GM23338 (cell line): ENCODE results near the gene NFIA. TPM values are rescaled to one million over a fixed set of nuclear protein-coding genes. Genes with fewer than 3 reads are reported as not detected.

Experiments
- ATAC-seq: fragments of 200-7000 bp; cut with Tn5 transposase; 3 replicates; pipeline ENCODE4 v1.9.1; 2020
- DNase-seq: peaks from one replicate; pipeline ENCODE4 v3.0.0-alpha.2; 2015; ENCODE audit warnings: low spot score
- H2AFZ ChIP-seq: fragments of 200-600 bp; sonication (generic); 2 replicates; pipeline ENCODE4 v1.8.0; 2016; ENCODE audit warnings: antibody characterized with exemption, mild to moderate bottlenecking, moderate library complexity
- H3F3A ChIP-seq: fragments of 200-600 bp; sonication (generic); replicated peaks from 2 replicates; pipeline ENCODE4 v1.8.0; 2017; ENCODE audit warnings: antibody characterized with exemption, mixed run types, low read depth
- H3K27ac ChIP-seq: fragments of 200-600 bp; sonication (generic); 2 replicates; pipeline ENCODE4 v1.6.1; 2016; ENCODE audit warnings: low read depth
- H3K27me3 ChIP-seq: fragments of 200-600 bp; sonication (generic); 2 replicates; pipeline ENCODE4 v1.8.0; 2016; ENCODE audit warnings: mild to moderate bottlenecking, mixed run types, moderate library complexity; ENCODE audit not compliant: insufficient read depth
- H3K36me3 ChIP-seq: fragments of 200-600 bp; sonication (generic); 2 replicates; pipeline ENCODE4 v1.8.0; 2016; ENCODE audit warnings: mild to moderate bottlenecking; ENCODE audit not compliant: insufficient read depth
- H3K4me1 ChIP-seq: fragments of 200-600 bp; sonication (generic); 2 replicates; pipeline ENCODE4 v1.8.0; 2016; ENCODE audit warnings: mild to moderate bottlenecking, moderate library complexity; ENCODE audit not compliant: insufficient read depth
- H3K4me2 ChIP-seq: fragments of 200-600 bp; sonication (generic); 2 replicates; pipeline ENCODE4 v1.7.1; 2017; ENCODE audit warnings: mixed run types
- H3K4me3 ChIP-seq: fragments of 200-600 bp; sonication (generic); 2 replicates; pipeline ENCODE4 v1.6.1; 2016; ENCODE audit warnings: mixed run types
- H3K79me2 ChIP-seq: fragments of 200-600 bp; sonication (generic); replicated peaks from 2 replicates; pipeline ENCODE4 v1.8.0; 2017; ENCODE audit warnings: mild to moderate bottlenecking; ENCODE audit not compliant: insufficient read depth
- H3K9me2 ChIP-seq: fragments of 200-600 bp; sonication (generic); 2 replicates; pipeline ENCODE4 v1.8.0; 2017; ENCODE audit not compliant: insufficient read depth
- H4K20me1 ChIP-seq: fragments of 200-600 bp; sonication (generic); replicated peaks from 2 replicates; pipeline ENCODE4 v1.8.0; 2017; ENCODE audit warnings: mild to moderate bottlenecking; ENCODE audit not compliant: insufficient read depth
- H3K27ac Mint-ChIP-seq: 2 replicates; pipeline ENCODE4 v1.8.0; 2020; ENCODE audit warnings: inconsistent platforms, mild to moderate bottlenecking, moderate library complexity, mixed read lengths
- H3K27me3 Mint-ChIP-seq: 3 replicates; pipeline ENCODE4 v1.8.0; 2022; ENCODE audit warnings: low read depth, mild to moderate bottlenecking, moderate library complexity, mixed read lengths, inconsistent platforms; ENCODE audit not compliant: insufficient read depth, poor library complexity
- H3K36me3 Mint-ChIP-seq: 3 replicates; pipeline ENCODE4 v1.8.0; 2021; ENCODE audit warnings: low read depth, mild to moderate bottlenecking, inconsistent platforms, moderate library complexity, mixed read lengths
- H3K4me1 Mint-ChIP-seq: 3 replicates; pipeline ENCODE4 v1.8.0; 2020; ENCODE audit warnings: mild to moderate bottlenecking, inconsistent platforms, mixed read lengths
- H3K4me3 Mint-ChIP-seq: 3 replicates; pipeline ENCODE4 v1.8.0; 2021; ENCODE audit warnings: moderate library complexity, mild to moderate bottlenecking, inconsistent platforms, mixed read lengths
- H3K9me3 Mint-ChIP-seq: 3 replicates; pipeline ENCODE4 v1.8.0; 2020; ENCODE audit warnings: moderate library complexity, mild to moderate bottlenecking, inconsistent platforms, mixed read lengths
- CREB1 ChIP-seq: fragments of 250-450 bp; sonication (Bioruptor Pico); IDR thresholded peaks from 2 replicates; pipeline ENCODE4 v1.5.0; 2020; ENCODE audit warnings: low read depth, mild to moderate bottlenecking, moderate library complexity
- EZH2 ChIP-seq: fragments of 200-600 bp; sonication (generic); IDR thresholded peaks from one replicate; pipeline ENCODE4 v1.8.0; 2017; ENCODE audit warnings: antibody characterized with exemption, mild to moderate bottlenecking, low read depth; ENCODE audit not compliant: unreplicated experiment
- JUNB ChIP-seq: IDR thresholded peaks from one replicate; pipeline ENCODE4 v1.6.1; 2016; ENCODE audit warnings: antibody characterized with exemption; ENCODE audit not compliant: unreplicated experiment
- NANOG ChIP-seq: IDR thresholded peaks from 2 replicates; pipeline ENCODE4 v1.6.1; 2016; ENCODE audit warnings: antibody characterized with exemption, borderline replicate concordance
- POLR2AphosphoS5 ChIP-seq: IDR thresholded peaks from 2 replicates; pipeline ENCODE4 v1.6.1; 2016; ENCODE audit warnings: antibody characterized with exemption, low read depth
- STAT1 ChIP-seq: IDR thresholded peaks from one replicate; pipeline ENCODE4 v1.6.1; 2016; ENCODE audit warnings: antibody characterized with exemption; ENCODE audit not compliant: unreplicated experiment
- ZNF114 ChIP-seq: fragments of 250-450 bp; sonication (Bioruptor Pico); IDR thresholded peaks from 2 replicates; pipeline ENCODE4 v1.5.0; 2020; ENCODE audit warnings: mild to moderate bottlenecking, moderate library complexity
- polyA plus RNA-seq: library from polyadenylated mRNA; unstranded; fragments of >200 nt; fragmentation: Nextera tagmentation; extraction: Ambion mirVana; gene quantifications from 2 replicates; pipeline ENCODE4 v1.2.1, GENCODE V29; 2016
- total RNA-seq: library from RNA; depleted of rRNA; stranded (reverse); fragments of >200 nt; shearing (Covaris generic); gene quantifications from 2 replicates; pipeline ENCODE4 v1.2.3, GENCODE V29; 2014
- TF ChIP-seq, protein P1 (sequence below), 2 experiments: fragments of 200-600 bp in 1 of 2; sonication (generic) in 1 of 2; conservative IDR thresholded peaks; 2 replicates each; pipeline versions ENCODE4 v1.5.1 to v1.6.1; 2016 to 2017; ENCODE audit warnings: antibody characterized with exemption in 2 of 2, low read depth in 2 of 2, mild to moderate bottlenecking in 2 of 2, moderate library complexity in 1 of 2
- TF ChIP-seq, protein P2 (sequence below): IDR thresholded peaks from one replicate; pipeline ENCODE4 v1.6.1; 2018; ENCODE audit warnings: antibody characterized with exemption; ENCODE audit not compliant: unreplicated experiment
- TF ChIP-seq, protein P3 (sequence below): fragments of 250-450 bp; sonication (Bioruptor Pico); IDR thresholded peaks from 2 replicates; pipeline ENCODE4 v1.5.0; 2020; ENCODE audit warnings: mild to moderate bottlenecking, moderate library complexity

NFIA gene
- total and polyA plus RNA-seq, 2 experiments from 2014 or later, result 0.97 to 2.3 TPM

DNA sequence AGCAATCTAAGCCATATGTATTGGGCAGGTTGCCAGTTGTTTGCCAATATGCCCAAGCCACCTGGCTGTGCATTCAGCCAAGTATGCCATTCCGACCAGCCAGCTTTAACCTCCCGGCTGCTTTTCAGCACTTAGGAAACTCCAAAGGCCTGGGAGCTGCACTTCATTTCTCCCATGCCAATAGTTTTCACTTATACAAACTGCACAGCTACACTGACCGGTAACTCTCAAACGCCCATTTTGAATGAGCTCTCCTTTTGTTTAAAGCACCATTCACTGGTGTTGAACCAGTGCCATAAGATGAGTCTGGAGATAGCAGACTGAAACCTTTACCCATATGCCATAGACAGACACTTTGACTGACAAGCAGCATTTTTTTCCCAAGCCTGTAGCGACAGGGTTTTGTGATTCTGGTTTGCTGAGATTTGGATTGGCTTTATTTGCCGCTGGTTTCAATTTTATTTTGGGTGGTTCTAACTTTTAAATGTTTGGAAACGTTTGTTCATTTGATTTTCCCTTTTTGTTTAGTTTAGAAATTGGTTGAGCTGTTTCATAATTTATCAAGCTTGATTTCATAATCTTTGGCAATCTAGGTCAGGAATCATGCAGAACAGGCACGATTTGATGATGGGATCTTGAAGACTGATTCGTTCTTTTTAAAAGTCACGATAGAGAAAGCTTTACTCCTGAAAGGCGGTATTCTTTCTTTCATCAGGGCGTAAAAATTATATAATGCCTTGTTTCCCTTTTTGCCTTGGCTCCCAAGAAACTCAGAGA lies 144.6 kb downstream of the NFIA start:
- H3K4me2 ChIP-seq, result no peak overlapping the region
- H3K4me3 ChIP-seq, result no peak overlapping the region
- H2AFZ ChIP-seq, result no peak overlapping the region
- Mint-ChIP-seq H3K4me1 (peaks cover 17% of the 10 kb centered on the region), H3K9me3 (no peaks in the 10 kb centered on the region), H3K27ac (no peak overlapping the region), H3K27me3 (no peaks in the 10 kb centered on the region), H3K36me3 (no peaks in the 10 kb centered on the region), H3K4me3 (no peak overlapping the region)
- ATAC-seq, result no peak
- H3K27me3 ChIP-seq, result no peaks in the 10 kb centered on the region
- H3K36me3 ChIP-seq, result no peaks in the 10 kb centered on the region
- H3F3A ChIP-seq, result no peaks in the 10 kb centered on the region
- H3K9me2 ChIP-seq, result no peaks in the 10 kb centered on the region
- no peak for DNase-seq
- no peaks in the 10 kb centered on the region for H4K20me1 ChIP-seq
- TF ChIP-seq, protein P1, sequence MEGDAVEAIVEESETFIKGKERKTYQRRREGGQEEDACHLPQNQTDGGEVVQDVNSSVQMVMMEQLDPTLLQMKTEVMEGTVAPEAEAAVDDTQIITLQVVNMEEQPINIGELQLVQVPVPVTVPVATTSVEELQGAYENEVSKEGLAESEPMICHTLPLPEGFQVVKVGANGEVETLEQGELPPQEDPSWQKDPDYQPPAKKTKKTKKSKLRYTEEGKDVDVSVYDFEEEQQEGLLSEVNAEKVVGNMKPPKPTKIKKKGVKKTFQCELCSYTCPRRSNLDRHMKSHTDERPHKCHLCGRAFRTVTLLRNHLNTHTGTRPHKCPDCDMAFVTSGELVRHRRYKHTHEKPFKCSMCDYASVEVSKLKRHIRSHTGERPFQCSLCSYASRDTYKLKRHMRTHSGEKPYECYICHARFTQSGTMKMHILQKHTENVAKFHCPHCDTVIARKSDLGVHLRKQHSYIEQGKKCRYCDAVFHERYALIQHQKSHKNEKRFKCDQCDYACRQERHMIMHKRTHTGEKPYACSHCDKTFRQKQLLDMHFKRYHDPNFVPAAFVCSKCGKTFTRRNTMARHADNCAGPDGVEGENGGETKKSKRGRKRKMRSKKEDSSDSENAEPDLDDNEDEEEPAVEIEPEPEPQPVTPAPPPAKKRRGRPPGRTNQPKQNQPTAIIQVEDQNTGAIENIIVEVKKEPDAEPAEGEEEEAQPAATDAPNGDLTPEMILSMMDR (conservative IDR thresholded peaks at IDR 0.05; ENCODE audit: low read depth in 2 of 2), result no peak
- TF ChIP-seq POLR2AphosphoS5 (no peak), NANOG (no peak), EZH2 (no peak), CREB1 (CRISPR knock-in tag) (no peak), STAT1 (no peak), JUNB (no peak), ZNF114 (CRISPR knock-in tag) (no peak)
- TF ChIP-seq, protein P2, sequence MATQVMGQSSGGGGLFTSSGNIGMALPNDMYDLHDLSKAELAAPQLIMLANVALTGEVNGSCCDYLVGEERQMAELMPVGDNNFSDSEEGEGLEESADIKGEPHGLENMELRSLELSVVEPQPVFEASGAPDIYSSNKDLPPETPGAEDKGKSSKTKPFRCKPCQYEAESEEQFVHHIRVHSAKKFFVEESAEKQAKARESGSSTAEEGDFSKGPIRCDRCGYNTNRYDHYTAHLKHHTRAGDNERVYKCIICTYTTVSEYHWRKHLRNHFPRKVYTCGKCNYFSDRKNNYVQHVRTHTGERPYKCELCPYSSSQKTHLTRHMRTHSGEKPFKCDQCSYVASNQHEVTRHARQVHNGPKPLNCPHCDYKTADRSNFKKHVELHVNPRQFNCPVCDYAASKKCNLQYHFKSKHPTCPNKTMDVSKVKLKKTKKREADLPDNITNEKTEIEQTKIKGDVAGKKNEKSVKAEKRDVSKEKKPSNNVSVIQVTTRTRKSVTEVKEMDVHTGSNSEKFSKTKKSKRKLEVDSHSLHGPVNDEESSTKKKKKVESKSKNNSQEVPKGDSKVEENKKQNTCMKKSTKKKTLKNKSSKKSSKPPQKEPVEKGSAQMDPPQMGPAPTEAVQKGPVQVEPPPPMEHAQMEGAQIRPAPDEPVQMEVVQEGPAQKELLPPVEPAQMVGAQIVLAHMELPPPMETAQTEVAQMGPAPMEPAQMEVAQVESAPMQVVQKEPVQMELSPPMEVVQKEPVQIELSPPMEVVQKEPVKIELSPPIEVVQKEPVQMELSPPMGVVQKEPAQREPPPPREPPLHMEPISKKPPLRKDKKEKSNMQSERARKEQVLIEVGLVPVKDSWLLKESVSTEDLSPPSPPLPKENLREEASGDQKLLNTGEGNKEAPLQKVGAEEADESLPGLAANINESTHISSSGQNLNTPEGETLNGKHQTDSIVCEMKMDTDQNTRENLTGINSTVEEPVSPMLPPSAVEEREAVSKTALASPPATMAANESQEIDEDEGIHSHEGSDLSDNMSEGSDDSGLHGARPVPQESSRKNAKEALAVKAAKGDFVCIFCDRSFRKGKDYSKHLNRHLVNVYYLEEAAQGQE, result no peak
- TF ChIP-seq, protein P3, sequence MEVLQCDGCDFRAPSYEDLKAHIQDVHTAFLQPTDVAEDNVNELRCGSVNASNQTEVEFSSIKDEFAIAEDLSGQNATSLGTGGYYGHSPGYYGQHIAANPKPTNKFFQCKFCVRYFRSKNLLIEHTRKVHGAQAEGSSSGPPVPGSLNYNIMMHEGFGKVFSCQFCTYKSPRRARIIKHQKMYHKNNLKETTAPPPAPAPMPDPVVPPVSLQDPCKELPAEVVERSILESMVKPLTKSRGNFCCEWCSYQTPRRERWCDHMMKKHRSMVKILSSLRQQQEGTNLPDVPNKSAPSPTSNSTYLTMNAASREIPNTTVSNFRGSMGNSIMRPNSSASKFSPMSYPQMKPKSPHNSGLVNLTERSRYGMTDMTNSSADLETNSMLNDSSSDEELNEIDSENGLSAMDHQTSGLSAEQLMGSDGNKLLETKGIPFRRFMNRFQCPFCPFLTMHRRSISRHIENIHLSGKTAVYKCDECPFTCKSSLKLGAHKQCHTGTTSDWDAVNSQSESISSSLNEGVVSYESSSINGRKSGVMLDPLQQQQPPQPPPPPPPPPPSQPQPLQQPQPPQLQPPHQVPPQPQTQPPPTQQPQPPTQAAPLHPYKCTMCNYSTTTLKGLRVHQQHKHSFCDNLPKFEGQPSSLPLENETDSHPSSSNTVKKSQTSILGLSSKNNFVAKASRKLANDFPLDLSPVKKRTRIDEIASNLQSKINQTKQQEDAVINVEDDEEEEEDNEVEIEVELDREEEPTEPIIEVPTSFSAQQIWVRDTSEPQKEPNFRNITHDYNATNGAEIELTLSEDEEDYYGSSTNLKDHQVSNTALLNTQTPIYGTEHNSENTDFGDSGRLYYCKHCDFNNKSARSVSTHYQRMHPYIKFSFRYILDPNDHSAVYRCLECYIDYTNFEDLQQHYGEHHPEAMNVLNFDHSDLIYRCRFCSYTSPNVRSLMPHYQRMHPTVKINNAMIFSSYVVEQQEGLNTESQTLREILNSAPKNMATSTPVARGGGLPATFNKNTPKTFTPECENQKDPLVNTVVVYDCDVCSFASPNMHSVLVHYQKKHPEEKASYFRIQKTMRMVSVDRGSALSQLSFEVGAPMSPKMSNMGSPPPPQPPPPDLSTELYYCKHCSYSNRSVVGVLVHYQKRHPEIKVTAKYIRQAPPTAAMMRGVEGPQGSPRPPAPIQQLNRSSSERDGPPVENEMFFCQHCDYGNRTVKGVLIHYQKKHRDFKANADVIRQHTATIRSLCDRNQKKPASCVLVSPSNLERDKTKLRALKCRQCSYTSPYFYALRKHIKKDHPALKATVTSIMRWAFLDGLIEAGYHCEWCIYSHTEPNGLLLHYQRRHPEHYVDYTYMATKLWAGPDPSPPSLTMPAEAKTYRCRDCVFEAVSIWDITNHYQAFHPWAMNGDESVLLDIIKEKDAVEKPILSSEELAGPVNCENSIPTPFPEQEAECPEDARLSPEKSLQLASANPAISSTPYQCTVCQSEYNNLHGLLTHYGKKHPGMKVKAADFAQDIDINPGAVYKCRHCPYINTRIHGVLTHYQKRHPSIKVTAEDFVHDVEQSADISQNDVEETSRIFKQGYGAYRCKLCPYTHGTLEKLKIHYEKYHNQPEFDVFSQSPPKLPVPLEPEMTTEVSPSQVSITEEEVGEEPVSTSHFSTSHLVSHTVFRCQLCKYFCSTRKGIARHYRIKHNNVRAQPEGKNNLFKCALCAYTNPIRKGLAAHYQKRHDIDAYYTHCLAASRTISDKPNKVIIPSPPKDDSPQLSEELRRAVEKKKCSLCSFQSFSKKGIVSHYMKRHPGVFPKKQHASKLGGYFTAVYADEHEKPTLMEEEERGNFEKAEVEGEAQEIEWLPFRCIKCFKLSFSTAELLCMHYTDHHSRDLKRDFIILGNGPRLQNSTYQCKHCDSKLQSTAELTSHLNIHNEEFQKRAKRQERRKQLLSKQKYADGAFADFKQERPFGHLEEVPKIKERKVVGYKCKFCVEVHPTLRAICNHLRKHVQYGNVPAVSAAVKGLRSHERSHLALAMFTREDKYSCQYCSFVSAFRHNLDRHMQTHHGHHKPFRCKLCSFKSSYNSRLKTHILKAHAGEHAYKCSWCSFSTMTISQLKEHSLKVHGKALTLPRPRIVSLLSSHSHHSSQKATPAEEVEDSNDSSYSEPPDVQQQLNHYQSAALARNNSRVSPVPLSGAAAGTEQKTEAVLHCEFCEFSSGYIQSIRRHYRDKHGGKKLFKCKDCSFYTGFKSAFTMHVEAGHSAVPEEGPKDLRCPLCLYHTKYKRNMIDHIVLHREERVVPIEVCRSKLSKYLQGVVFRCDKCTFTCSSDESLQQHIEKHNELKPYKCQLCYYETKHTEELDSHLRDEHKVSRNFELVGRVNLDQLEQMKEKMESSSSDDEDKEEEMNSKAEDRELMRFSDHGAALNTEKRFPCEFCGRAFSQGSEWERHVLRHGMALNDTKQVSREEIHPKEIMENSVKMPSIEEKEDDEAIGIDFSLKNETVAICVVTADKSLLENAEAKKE (CRISPR knock-in tag), result no peak
- no peaks in the 10 kb centered on the region for H3K79me2 ChIP-seq
- H3K4me1 ChIP-seq, result peaks cover under 1% of the 10 kb centered on the region; the same call in 1 of the 2 replicates
- H3K27ac ChIP-seq, result no peak overlapping the region
